NCI-H1930 (cell line): ENCODE results near the gene SERPINA6.
"Not testable (repeated sequence)": the region's sequence is repeated elsewhere in the genome, so short reads cannot be mapped to it uniquely, and the experiment has no call there.

Source experiments
- DNase-seq, 2 experiments: peaks; one replicate each; lab custom pipeline; 2025; lab: John Stamatoyannopoulos, UW

SERPINA6 gene

DNA sequence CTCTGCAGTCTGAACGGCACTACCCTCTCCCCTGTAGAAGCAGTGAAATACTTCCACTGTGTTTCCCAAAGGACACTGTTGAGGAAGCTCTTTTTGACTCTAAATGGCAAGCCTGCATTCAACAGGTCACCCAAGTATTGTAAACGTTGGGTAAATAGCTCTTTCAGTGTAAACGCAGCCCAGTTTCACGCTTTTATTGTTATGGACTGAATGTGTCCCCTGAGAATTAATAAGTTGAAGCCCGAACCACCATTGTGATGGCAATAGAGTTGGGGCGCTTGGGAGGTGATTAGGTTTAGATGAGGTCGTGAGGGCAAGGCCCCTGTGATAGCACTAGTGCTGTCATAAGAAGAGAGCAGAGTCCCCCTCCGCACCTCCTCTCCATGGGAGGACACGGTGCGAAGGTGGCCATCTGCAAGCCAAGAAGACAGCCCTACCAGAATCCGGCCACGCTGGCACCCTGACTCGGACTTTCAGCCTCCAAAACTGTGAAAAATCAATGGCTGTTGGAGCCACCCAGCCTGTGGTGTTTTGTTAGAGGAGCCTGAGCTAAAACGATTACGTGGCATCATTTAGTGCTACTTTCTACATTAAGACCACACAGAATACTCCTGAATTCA lies 31.1 kb downstream of the SERPINA6 start:
- no peak for DNase-seq

DNA sequence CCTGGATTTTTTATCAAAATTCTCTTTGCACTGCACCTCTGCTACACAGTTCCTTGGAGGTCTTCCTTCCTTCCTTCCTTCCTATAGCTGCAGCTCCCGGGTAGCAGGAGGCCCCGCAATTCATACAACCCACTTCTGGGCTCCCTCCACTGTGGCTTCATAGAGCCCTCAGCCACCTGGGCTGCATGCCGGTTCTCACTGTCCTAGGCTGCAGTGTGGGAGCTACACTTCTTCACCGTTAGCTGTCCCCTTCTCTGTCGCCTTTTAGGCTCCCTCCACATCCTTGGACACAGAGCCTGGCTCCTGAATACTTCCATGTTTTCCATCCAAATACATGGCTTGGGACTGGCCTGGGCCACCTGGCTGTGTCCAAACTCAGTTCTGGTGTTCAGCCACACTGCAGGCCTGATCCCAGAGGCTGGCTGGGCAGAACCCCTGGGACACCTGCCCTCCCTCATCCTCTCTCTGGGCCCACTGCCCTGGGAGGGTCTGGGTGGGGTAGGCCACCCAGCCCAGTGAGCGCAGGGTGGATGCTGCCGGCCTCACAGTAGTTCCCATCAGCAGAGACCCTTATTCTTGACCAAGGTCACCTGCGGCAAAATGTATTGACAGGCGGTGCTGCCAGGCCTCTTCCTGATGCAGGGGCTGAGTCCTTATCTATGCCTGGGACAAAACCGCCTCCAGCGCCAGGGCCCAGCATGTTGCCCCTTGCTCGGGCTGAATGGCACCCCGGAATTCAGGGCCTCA lies 31.8 kb downstream of the SERPINA6 start:
- DNase-seq, result no peak

- DNase-seq, result no peak
Measured at GRCh38 chr14:94290197-94290596, 32.9 kb downstream of the SERPINA6 start.

GRCh38 chr14:94288610-94289465 lies 34.3 kb downstream of the SERPINA6 start:
- no peak for DNase-seq

- DNase-seq, result no peak
Measured at GRCh38 chr14:94285158-94285557, 38.0 kb downstream of the SERPINA6 start.

DNA sequence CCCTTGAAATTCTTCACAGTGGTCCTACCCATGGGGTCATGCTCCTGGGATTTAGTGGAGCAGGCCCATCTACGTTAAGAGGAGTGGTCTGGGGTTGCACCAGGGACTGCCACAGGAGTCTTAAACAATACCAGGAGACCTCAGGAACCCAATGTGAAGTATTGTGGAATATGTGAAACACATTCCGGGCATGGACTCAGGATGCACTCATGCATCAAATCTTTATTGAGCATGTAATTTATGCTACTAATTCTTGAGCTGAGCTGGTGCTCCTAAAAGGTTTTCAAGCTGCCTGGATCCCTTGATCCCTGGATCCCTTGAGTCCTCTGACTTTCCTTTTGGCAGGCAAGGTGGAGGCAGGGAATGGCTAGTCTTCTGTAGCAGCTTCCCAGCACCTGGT lies 38.9 kb downstream of the SERPINA6 start:
- DNase-seq, result no peak

DNA sequence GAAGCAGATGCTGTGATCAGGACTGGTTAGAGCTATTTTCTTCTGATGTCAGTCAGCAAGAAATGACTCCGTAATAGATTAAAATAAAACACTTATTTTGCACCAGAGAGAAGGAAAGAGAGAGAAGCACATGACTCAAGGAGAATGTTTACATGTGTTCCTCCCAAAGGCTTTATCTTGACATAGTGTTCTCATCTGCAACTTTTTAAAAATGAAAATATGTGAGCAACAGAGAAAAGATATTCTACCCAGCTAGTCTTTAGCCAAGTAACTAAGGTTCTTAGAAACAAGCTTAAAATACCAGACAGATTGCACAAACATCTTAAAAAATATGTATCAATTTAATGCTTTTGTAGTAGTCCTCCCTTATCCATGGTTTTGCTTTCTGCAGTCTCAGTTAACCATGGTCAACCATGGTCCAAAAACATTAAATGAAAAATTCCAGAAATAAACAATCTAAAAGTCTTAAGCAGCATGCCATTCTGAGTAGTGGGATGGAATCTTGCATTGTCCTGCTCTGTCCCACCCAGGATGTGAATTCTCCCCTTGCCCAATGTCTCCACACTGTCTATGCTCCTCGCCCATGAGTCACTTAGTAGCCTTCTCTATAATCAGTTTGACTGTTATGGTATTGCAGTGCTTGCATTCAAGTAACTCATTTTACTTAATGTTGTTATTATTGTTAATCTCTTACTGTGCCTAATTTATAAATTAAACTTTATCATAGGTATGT lies 40.0 kb downstream of the SERPINA6 start:
- DNase-seq, result no peak

GRCh38 chr14:94278731-94279130 lies 44.4 kb downstream of the SERPINA6 start:
- DNase-seq, result no peak

DNA sequence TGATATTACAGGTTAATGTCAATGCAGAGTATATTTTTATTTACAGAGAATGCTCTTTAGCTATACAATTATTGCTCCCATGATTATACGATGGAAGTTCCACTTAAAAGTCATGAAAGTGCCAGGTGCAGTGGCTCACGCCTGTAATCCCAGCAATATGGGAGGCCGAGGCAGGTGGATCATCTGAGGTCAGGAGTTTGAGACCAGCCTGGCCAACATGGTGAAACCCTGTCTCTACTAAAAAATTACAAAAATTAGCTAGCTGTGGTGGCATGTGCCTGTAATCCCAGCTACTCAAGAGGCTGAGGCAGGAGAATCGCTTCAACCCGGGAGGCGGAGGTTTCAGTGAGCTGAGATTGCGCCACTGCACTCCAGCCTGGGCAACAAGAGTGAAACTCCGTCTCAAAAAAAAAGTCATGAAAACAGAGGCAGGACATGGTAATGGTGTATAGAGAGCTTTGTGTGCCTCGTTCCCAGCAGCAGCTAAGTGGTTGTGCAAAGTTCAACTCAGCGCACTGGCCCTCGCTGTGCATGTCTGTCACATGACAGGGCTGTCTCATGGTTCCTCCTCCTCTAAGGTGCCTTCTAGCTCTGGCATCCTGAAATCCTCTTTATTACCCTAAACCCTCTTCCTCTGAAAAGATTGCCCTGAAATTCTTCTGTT lies 46.1 kb downstream of the SERPINA6 start:
- DNase-seq, result not testable (repeated sequence)

DNA sequence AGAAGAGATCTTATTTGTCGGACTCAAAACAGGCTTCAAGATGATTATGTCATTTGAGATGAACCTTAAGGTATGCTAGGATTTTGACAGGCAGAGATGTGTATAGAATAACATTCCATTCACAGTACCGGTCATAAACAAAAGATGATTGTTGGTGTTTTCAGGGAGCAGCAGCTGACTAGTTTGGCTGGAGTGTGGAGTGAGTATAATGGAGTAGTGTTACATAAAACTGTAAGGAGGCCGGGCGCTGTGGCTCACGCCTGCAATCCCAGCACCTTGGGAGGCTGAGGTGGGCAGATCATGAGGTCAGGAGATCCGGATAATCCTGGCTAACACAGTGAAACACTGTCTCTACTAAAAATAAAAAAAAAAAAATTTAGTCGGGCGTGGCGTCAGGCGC lies 54.0 kb downstream of the SERPINA6 start:
- no peak for DNase-seq

GRCh38 chr14:94268582-94268981 lies 54.6 kb downstream of the SERPINA6 start:
- not testable (repeated sequence) for DNase-seq

DNA sequence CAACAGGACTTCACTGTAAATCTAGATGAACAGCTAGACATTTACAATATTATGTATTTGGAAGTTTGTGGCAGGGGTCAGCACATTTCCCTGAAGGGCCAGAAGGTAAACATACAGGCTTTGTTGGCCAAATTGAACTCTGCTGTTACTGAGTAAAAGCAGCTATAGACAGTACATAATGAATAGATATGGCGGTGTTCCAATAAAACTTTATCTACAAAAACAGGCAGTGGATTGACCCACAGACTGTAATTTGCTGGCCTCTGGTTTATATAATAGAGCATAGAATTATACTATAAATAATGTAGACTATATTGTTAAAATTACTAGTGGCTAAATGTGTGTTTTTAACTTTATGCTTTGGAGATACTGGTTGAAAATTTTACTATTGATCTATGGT lies 55.8 kb downstream of the SERPINA6 start:
- no peak for DNase-seq

- DNase-seq, result not testable (repeated sequence)
Measured at GRCh38 chr14:94264195-94264594, 58.9 kb downstream of the SERPINA6 start.
